CD14-positive monocyte (primary cell): Measurements from ENCODE around the gene ACVR1. TPM values are rescaled to one million over a fixed set of nuclear protein-coding genes. Genes with fewer than 3 reads are reported as not detected.

ENCODE experiments used
- DNase-seq, 3 donors: peaks; one replicate each; pipeline ENCODE4 v3.0.0-alpha.2; 2011 to 2022
- H2AFZ ChIP-seq: 2 replicates; pipeline ENCODE4 v1.6.0; 2012; ENCODE audit warnings: mild to moderate bottlenecking, low read depth, low read length, inconsistent platforms; ENCODE audit not compliant: insufficient read depth, poor library complexity, severe bottlenecking
- H3K27ac ChIP-seq, 2 donors: 1 replicate in 1 of 2; 2 replicates in 1 of 2; pipeline ENCODE4 v1.5.1; 2012 to 2013; ENCODE audit warnings: low read length in 2 of 2, control low read depth in 1 of 2, inconsistent platforms in 1 of 2, low read depth in 1 of 2, mild to moderate bottlenecking in 1 of 2
- H3K27me3 ChIP-seq, 2 donors: one replicate each; pipeline versions ENCODE4 v1.6.0 to v1.6.1; 2011 to 2013; ENCODE audit warnings: low read length in 2 of 2; ENCODE audit not compliant: control insufficient read depth in 2 of 2, insufficient read depth in 2 of 2
- H3K36me3 ChIP-seq, 2 donors: replicated peaks in 1 of 2; 1 replicate in 1 of 2; 2 replicates in 1 of 2; pipeline versions ENCODE4 v1.5.1 to v1.6.1; 2012 to 2013; ENCODE audit warnings: low read length in 2 of 2, control low read depth in 1 of 2, inconsistent platforms in 1 of 2, mild to moderate bottlenecking in 1 of 2; ENCODE audit not compliant: insufficient read depth in 2 of 2, control insufficient read depth in 1 of 2
- H3K4me1 ChIP-seq, 2 donors: 1 replicate in 1 of 2; 2 replicates in 1 of 2; pipeline versions ENCODE4 v1.5.1 to v1.6.1; 2012 to 2013; ENCODE audit warnings: low read length in 2 of 2, control low read depth in 1 of 2, inconsistent platforms in 1 of 2, mild to moderate bottlenecking in 1 of 2, moderate library complexity in 1 of 2; ENCODE audit not compliant: insufficient read depth in 2 of 2, control insufficient read depth in 1 of 2
- H3K4me2 ChIP-seq: replicated peaks from 2 replicates; pipeline ENCODE3; 2012; ENCODE audit warnings: low read length, moderate library complexity, mild to moderate bottlenecking; ENCODE audit not compliant: poor library complexity, severe bottlenecking; ENCODE audit errors: extremely low read depth
- H3K4me3 ChIP-seq, 3 experiments: fragments of 200-600 bp in 1 of 3; sonication (generic) in 1 of 3; replicated peaks in 1 of 3; 1 replicate in 2 of 3; 2 replicates in 1 of 3; pipeline ENCODE4 v1.5.1; 2011 to 2013; ENCODE audit warnings: low read length in 3 of 3, mild to moderate bottlenecking in 3 of 3, control low read depth in 2 of 3, low read depth in 2 of 3, inconsistent platforms in 1 of 3, moderate library complexity in 1 of 3
- H3K79me2 ChIP-seq: 2 replicates; pipeline ENCODE4 v1.6.0; 2012; ENCODE audit warnings: mild to moderate bottlenecking, control low read depth, inconsistent platforms, low read length, moderate library complexity; ENCODE audit not compliant: insufficient read depth
- H3K9ac ChIP-seq: 2 replicates; pipeline ENCODE4 v1.6.0; 2017; ENCODE audit warnings: low read length, mild to moderate bottlenecking; ENCODE audit not compliant: insufficient read depth, poor library complexity, severe bottlenecking
- H3K9me3 ChIP-seq, 2 donors: replicated peaks in 1 of 2; 1 replicate in 1 of 2; 2 replicates in 1 of 2; pipeline versions ENCODE4 v1.5.1 to v1.6.1; 2012 to 2013; ENCODE audit warnings: low read length in 2 of 2, control low read depth in 1 of 2; ENCODE audit not compliant: control insufficient read depth in 1 of 2, insufficient read depth in 1 of 2
- H4K20me1 ChIP-seq: 2 replicates; pipeline ENCODE4 v1.6.0; 2012; ENCODE audit warnings: mild to moderate bottlenecking, low read length, control low read depth, moderate library complexity; ENCODE audit not compliant: insufficient read depth
- H3K27ac Mint-ChIP-seq, 7 donors: one replicate each; pipeline ENCODE4 v1.8.0; 2020; ENCODE audit warnings: mild to moderate bottlenecking in 7 of 7, mixed read lengths in 7 of 7, moderate library complexity in 6 of 7, inconsistent platforms in 2 of 7
- H3K27me3 Mint-ChIP-seq, 3 donors: one replicate each; pipeline ENCODE4 v1.8.0; 2021 to 2022; ENCODE audit warnings: low read depth in 3 of 3, mild to moderate bottlenecking in 3 of 3, mixed read lengths in 3 of 3, moderate library complexity in 3 of 3, inconsistent platforms in 1 of 3
- H3K36me3 Mint-ChIP-seq, 2 donors: one replicate each; pipeline ENCODE4 v1.8.0; 2020; ENCODE audit warnings: mixed read lengths in 2 of 2, inconsistent platforms in 1 of 2, mild to moderate bottlenecking in 1 of 2
- H3K4me1 Mint-ChIP-seq: one replicate; pipeline ENCODE4 v1.8.0; 2020; ENCODE audit warnings: mild to moderate bottlenecking, mixed read lengths
- H3K4me3 Mint-ChIP-seq, 2 donors: one replicate each; pipeline ENCODE4 v1.8.0; 2020; ENCODE audit warnings: mild to moderate bottlenecking in 2 of 2, mixed read lengths in 2 of 2, moderate library complexity in 1 of 2
- H3K9me3 Mint-ChIP-seq, 7 donors: one replicate each; pipeline ENCODE4 v1.8.0; 2020 to 2022; ENCODE audit warnings: mixed read lengths in 7 of 7, mild to moderate bottlenecking in 6 of 7, moderate library complexity in 6 of 7, inconsistent platforms in 2 of 7
- CTCF ChIP-seq: fragments of 200-600 bp; IDR thresholded peaks from one replicate; pipeline ENCODE4 v1.8.0; 2022; ENCODE audit warnings: antibody characterized with exemption, mild to moderate bottlenecking
- WGBS: methylation state at CpG from one replicate; pipeline ENCODE4 v1.1.5; 2013; ENCODE audit warnings: missing lambda C conversion rate; ENCODE audit not compliant: insufficient coverage; 5-methylcytosine and 5-hydroxymethylcytosine counted together
- intact Hi-C, 2 donors: fragments of 100-400 bp; cut with micrococcal nuclease; formaldehyde crosslinking; loops; one replicate each; pipeline versions ENCODE4 v1.15.0 to v1.15.1; 2023
- polyA plus RNA-seq, 3 donors: library from polyadenylated mRNA; depleted of rRNA in 1 of 3; unstranded in 2 of 3; stranded (reverse) in 1 of 3; fragments of 300-500 nt in 2 of 3; fragments of >200 nt in 1 of 3; fragmentation: Illumina TruSeq in 2 of 3; gene quantifications; 1 replicate in 2 of 3; 2 replicates in 1 of 3; pipeline ENCODE4 v1.2.3, GENCODE V29; 2012 to 2021

Gene ACVR1
- polyA plus RNA-seq, 3 donors = 2.8 to 13.4 (median 4.9) TPM

GRCh38 chr2:157903151-157903550 lies 27.0 kb upstream of the ACVR1 start:
- Histone ChIP-seq H3K4me3 (no peak overlapping the region), H3K4me1 (peaks cover 4% of the 10 kb centered on the region in 2 donors), H3K79me2 (no peaks in the 10 kb centered on the region), H4K20me1 (no peaks in the 10 kb centered on the region), H2AFZ (no peak overlapping the region), H3K36me3 (no peaks in the 10 kb centered on the region), H3K9ac (no peak overlapping the region), H3K27me3 (no peaks in the 10 kb centered on the region), H3K27ac (no peak overlapping the region), H3K9me3 (no peaks in the 10 kb centered on the region), H3K4me2 (no peak overlapping the region)
- H3K36me3 Mint-ChIP-seq = no peaks in the 10 kb centered on the region
- peaks cover 2 to 8% (median 7%) of the 10 kb centered on the region in 7 donors for H3K9me3 Mint-ChIP-seq
- no peak for DNase-seq
- no peak overlapping the region for H3K27ac Mint-ChIP-seq
- intact Hi-C loops = no loop called here
- peaks cover 8% of the 10 kb centered on the region for H3K4me1 Mint-ChIP-seq
- peaks cover 0 to 4% (median 0%) of the 10 kb centered on the region in 3 donors for H3K27me3 Mint-ChIP-seq
- TF ChIP-seq CTCF = no peak
- H3K4me3 Mint-ChIP-seq = no peak overlapping the region
- WGBS = 89% methylated on average over 3 of the region's 4 CpGs

- Histone ChIP-seq H3K27me3 (no peaks in the 10 kb centered on the region), H3K4me1 (peaks cover 8 to 9% of the 10 kb centered on the region in 2 donors), H3K79me2 (no peaks in the 10 kb centered on the region), H3K9ac (no peak overlapping the region), H3K9me3 (no peaks in the 10 kb centered on the region), H3K4me2 (no peak overlapping the region), H2AFZ (no peak overlapping the region), H3K4me3 (no peak overlapping the region), H4K20me1 (no peaks in the 10 kb centered on the region), H3K36me3 (no peaks in the 10 kb centered on the region), H3K27ac (no peak overlapping the region)
- Mint-ChIP-seq H3K4me3 (no peak overlapping the region), H3K27ac (no peak overlapping the region), H3K4me1 (peaks cover 13% of the 10 kb centered on the region), H3K36me3 (no peaks in the 10 kb centered on the region), H3K9me3 (peaks cover 2 to 8% (median 6%) of the 10 kb centered on the region in 7 donors), H3K27me3 (peaks cover 0 to 4% (median 0%) of the 10 kb centered on the region in 3 donors)
- DNase-seq = no peak
- intact Hi-C loops = no loop called here
- WGBS = no CpG with 5 or more reads among the region's 1 CpG
- TF ChIP-seq CTCF = no peak
These were observed 26.6 kb upstream of the ACVR1 start for GRCh38 chr2:157902692-157903091.
